ENCODE results near the gene HOXC5. TPM values are rescaled to one million over a fixed set of nuclear protein-coding genes. Genes with fewer than 3 reads are reported as not detected.

HOXC5 gene
- total RNA-seq, 4 donors from 2014 or later = 0.28 to 0.63 (median 0.50) TPM; not detected in 1

DNA sequence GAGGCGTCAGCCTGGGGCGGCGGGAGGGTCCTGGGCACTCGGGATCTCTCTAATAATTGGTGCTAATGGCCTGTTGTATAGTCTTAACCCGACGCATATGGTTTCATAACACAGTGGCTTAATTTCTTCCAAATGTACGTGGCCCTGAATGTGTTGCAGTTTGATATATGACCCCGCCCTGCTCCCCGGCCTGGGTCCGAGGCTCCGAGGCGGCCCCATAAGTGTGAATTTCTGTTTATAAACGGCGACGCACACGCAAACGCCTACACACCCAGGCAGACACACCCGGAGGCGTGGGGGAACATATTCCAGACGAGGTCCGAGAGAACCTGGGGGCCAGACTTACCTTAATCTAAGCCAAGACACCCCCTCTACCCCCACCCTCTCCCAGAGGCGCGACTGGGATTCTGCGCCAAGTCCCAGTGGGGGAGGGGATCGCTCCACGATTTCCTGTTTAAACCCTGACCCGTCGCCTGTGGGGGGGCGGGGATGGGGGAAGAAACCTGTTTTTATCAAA lies 14.3 kb upstream of the HOXC5 start:
- no peak for DNase-seq (ENCODE audit: low spot score)
- TF ChIP-seq, protein P1, sequence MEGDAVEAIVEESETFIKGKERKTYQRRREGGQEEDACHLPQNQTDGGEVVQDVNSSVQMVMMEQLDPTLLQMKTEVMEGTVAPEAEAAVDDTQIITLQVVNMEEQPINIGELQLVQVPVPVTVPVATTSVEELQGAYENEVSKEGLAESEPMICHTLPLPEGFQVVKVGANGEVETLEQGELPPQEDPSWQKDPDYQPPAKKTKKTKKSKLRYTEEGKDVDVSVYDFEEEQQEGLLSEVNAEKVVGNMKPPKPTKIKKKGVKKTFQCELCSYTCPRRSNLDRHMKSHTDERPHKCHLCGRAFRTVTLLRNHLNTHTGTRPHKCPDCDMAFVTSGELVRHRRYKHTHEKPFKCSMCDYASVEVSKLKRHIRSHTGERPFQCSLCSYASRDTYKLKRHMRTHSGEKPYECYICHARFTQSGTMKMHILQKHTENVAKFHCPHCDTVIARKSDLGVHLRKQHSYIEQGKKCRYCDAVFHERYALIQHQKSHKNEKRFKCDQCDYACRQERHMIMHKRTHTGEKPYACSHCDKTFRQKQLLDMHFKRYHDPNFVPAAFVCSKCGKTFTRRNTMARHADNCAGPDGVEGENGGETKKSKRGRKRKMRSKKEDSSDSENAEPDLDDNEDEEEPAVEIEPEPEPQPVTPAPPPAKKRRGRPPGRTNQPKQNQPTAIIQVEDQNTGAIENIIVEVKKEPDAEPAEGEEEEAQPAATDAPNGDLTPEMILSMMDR (IDR thresholded peaks at IDR 0.05) = no peak
- ATAC-seq (ENCODE audit: low FRiP score) = no peak

DNA sequence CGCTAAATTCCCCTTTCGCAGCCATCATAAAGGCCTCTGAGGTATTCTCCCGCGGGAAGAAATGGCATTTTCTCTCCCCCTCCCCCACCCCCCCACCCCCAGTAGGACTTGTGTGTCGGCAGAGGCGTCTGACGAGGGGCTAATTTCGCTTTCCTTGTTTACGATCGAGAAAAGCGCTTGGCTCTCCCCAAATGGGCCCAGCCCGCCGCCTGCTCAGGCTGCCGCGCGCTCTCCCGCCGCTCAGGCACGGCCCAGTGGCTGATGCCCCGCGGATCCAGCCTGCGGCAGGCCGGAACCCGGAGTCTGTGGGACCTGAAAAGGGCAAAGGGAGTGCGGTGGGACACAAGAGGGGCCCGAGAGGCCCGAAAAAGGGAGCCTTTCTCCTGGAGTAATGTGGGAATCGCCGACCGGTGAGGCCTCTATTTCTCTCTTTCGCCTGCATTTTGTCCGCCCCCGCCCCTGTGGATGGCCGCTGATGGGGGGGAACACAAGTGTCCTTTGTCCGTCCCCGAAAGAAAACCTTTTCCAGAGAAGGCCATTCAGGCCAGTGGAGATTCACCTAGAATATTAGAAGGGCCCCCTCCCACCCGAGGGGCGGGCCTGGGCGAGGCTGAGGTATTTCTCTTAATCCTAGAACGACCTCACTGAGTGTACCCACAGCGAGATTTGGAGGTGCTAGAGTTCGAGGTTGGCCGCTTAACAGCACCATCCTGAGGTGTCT lies 13.6 kb upstream of the HOXC5 start:
- DNase-seq (ENCODE audit: low spot score) = no peak
- no peak for ATAC-seq (ENCODE audit: low FRiP score)
- TF ChIP-seq, protein P1 (IDR thresholded peaks at IDR 0.05) = no peak

DNA sequence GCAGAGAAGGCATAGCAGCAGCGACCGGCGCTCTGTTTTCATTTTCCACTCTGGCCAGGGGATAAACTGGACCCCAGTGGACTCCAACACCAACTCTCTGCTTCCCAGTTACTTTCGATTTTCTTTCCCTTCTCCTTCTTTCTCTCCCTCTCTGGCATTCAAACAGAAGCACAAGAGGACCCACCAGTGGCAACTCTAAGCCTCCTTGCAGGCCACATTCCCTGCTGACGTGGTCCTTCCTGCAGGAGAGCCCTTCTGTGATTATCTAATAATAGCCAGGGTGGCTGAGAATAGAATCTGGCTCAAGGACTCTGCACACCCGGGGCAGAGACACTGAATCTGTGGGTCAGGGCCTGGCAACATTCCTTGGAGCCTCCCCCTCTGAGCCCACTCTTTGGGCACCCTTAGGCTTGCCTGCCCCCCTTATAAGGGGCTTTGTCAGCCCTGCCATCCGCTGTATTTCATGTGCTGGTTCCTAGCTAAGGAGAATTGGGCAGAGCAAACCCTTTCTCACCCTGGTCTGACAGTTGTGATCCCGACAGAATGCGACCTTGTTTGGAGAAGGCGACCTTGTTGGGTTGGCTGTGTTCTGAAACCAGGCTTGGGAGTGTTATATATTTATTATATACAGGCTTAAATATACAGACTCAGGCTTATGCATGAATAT lies 12.8 kb upstream of the HOXC5 start:
- no peak for ATAC-seq (ENCODE audit: low FRiP score)
- TF ChIP-seq, protein P1 (IDR thresholded peaks at IDR 0.05) = no peak
- no peak for DNase-seq (ENCODE audit: low spot score)

DNA sequence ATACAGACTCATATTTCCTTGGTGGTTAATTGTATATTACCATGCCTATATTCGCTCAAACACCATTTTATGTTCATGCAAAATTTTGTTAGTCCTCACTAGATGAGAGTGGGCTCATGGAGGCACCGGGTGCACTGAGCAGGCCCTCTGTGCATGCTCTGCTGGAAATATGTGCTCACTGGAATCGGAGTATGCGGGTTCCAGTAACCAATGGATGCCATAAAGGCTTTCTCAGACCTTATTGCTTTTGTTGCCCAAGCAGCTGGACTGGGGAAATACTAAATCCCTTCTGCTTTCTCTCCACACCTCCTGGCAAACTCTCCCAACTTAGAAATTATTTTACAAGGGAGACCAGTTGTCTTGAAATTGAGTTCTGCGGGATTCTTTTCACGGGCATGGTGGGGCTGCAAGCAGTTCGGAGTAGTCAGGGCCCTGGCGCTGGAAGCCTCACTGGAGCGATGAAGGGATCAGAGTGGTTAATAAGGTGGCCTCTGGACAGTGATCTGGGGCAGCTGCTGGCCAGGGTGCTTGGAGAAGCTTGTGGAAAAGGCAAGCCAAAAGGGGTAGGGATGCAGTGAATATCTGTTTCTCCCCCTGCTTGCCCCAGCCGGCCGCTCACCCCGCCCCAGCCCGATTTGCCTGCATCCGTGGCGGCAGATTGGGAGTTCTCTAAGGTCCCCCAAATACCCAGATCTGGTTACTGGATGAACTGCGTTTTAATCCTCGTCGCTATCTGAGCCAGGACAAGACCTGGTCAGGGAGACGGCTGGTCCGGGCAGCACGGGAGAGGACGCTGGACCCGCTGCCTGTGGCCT lies 12.1 kb upstream of the HOXC5 start:
- ATAC-seq (ENCODE audit: low FRiP score) (no peak), DNase-seq (ENCODE audit: low spot score) (no peak)
- TF ChIP-seq, protein P1 (IDR thresholded peaks at IDR 0.05) = no peak

DNA sequence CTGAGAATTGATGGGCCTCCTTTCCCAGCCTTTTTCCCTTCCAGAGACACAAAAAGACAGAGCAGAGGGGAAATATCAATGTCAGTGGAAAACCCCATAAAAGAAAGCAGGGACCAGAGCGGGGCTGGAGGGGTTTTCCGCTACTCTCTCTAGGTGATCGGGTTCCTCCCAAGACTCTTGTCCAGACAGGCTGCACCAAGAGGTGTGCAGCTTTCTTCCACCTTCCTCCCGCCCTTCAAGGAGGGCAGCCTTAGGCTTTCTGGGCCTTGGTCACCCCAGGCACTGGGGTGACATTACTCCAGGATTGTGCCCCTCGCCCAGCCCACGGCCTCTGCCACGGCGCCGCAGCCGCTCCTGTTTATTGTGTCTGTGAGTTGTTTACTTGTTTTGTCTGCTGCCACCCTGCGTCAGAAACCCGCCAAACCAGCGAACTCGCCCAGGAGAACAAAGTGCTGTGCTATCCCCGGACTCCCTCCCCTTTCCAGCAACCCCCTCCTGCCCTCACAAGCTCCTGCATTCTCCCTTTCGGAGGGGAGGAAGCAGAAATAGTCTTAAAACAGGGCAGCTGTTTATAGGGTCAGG lies 11.3 kb upstream of the HOXC5 start:
- DNase-seq (ENCODE audit: low spot score) = no peak
- ATAC-seq (ENCODE audit: low FRiP score) = no peak
- TF ChIP-seq, protein P1 (IDR thresholded peaks at IDR 0.05) = no peak

DNA sequence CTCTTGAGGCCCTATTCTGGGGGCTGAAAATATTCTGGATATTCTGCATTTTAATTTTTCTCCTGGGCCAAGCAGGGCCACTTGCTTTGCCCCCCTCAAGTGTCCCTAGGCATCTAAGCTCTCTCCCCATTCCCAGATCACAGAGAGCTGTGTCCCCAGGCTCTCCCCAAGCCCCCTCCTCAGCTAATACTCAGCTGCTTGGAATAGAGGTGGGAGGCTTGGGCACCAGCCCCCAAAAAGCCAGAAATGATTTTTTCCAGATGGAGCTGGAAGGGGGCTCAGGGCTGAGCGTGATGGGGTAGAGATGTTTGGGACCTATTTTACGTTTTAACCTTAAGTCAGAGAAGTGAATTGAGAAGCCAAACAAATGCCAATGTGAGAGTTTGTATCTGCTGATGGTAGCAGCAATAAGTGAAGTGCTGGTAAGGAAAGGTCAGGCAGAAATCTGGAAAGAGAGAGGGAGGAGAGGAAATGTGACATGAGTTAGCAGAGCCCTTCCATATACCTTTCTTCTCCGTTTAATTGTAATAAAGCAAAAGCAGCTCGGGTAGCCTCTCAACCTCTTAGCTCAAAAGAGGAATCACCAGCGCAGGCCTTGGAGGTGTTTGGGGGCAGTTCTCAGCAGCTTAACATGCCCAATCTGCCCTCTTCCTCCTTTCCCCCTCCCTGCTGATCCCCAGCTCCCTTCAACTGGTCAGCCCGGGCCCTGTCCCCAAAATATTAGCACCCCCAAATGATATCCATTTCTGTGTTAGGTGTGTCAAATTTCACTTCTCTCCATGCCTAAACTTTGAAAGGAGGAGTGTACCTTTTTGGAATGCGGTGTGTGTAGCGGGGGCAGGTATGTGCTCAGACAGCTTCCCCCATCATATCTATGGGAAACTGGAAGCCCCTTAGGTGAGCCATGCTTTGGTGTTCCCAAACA lies 9.6 kb upstream of the HOXC5 start:
- ATAC-seq (ENCODE audit: low FRiP score) (no peak), DNase-seq (ENCODE audit: low spot score) (no peak)
- TF ChIP-seq, protein P1 (IDR thresholded peaks at IDR 0.05) = no peak

All from omental fat pad (tissue), 4 donors.